ENCODE data around the gene SLC29A2.
A peak's percentile ranks its signal among the peaks of the same experiment; 100 is the strongest.
"Not testable (repeated sequence)": the region's sequence is repeated elsewhere in the genome, so short reads cannot be mapped to it uniquely, and the experiment has no call there.

Gene SLC29A2

GRCh38 chr11:66411323-66411722 is 39.8 kb upstream of the SLC29A2 start:
- H3K27ac ChIP-seq (ENCODE audit: low read depth, low read length) = no peak overlapping the region
- no peaks in the 10 kb centered on the region for H3K4me1 ChIP-seq (ENCODE audit: control insufficient read depth, insufficient read depth, low read length, unreplicated experiment)
- H2AFZ ChIP-seq (ENCODE audit: low read length, unreplicated experiment) = no peak overlapping the region
- H3K79me2 ChIP-seq (ENCODE audit: control insufficient read depth, insufficient read depth, low read length, unreplicated experiment) = no peaks in the 10 kb centered on the region
- H3K36me3 ChIP-seq (ENCODE audit: insufficient read depth, low read length) = no peaks in the 10 kb centered on the region
- H3K27me3 ChIP-seq (ENCODE audit: insufficient read depth, low read length) = peaks cover 42% of the 10 kb centered on the region
- no peak overlapping the region for H3K4me3 ChIP-seq (ENCODE audit: low read depth, low read length)

- H3K36me3 ChIP-seq (ENCODE audit: insufficient read depth, low read length) = no peaks in the 10 kb centered on the region
- peaks cover 48% of the 10 kb centered on the region for H3K27me3 ChIP-seq (ENCODE audit: insufficient read depth, low read length)
- no peaks in the 10 kb centered on the region for H3K79me2 ChIP-seq (ENCODE audit: control insufficient read depth, insufficient read depth, low read length, unreplicated experiment)
- no peak overlapping the region for H3K27ac ChIP-seq (ENCODE audit: low read depth, low read length)
- no peak overlapping the region for H3K4me3 ChIP-seq (ENCODE audit: low read depth, low read length)
- H3K4me1 ChIP-seq (ENCODE audit: control insufficient read depth, insufficient read depth, low read length, unreplicated experiment) = no peaks in the 10 kb centered on the region
- H2AFZ ChIP-seq (ENCODE audit: low read length, unreplicated experiment) = no peak overlapping the region
Measured at GRCh38 chr11:66410191-66410590, 38.6 kb upstream of the SLC29A2 start.

GRCh38 chr11:66409226-66409625 is 37.7 kb upstream of the SLC29A2 start:
- H3K79me2 ChIP-seq (ENCODE audit: control insufficient read depth, insufficient read depth, low read length, unreplicated experiment) = no peaks in the 10 kb centered on the region
- no peaks in the 10 kb centered on the region for H3K4me1 ChIP-seq (ENCODE audit: control insufficient read depth, insufficient read depth, low read length, unreplicated experiment)
- peaks cover 48% of the 10 kb centered on the region for H3K27me3 ChIP-seq (ENCODE audit: insufficient read depth, low read length)
- H2AFZ ChIP-seq (ENCODE audit: low read length, unreplicated experiment) = no peak overlapping the region
- peak overlapping the region; percentile 69; the same call in 1 of the 2 replicates for H3K4me3 ChIP-seq (ENCODE audit: low read depth, low read length)
- no peak overlapping the region for H3K27ac ChIP-seq (ENCODE audit: low read depth, low read length)
- H3K36me3 ChIP-seq (ENCODE audit: insufficient read depth, low read length) = no peaks in the 10 kb centered on the region

- H3K27me3 ChIP-seq (ENCODE audit: insufficient read depth, low read length) = peaks cover 49% of the 10 kb centered on the region
- H3K27ac ChIP-seq (ENCODE audit: low read depth, low read length) = peak overlapping the region; percentile 40; the same call in 1 of the 2 replicates
- no peak overlapping the region for H2AFZ ChIP-seq (ENCODE audit: low read length, unreplicated experiment)
Measured at GRCh38 chr11:66408488-66409214, 37.1 kb upstream of the SLC29A2 start.

GRCh38 chr11:66407651-66408050 is 36.1 kb upstream of the SLC29A2 start:
- Histone ChIP-seq H3K27me3 (ENCODE audit: insufficient read depth, low read length) (peaks cover 59% of the 10 kb centered on the region), H3K36me3 (ENCODE audit: insufficient read depth, low read length) (no peaks in the 10 kb centered on the region), H2AFZ (ENCODE audit: low read length, unreplicated experiment) (no peak overlapping the region), H3K79me2 (ENCODE audit: control insufficient read depth, insufficient read depth, low read length, unreplicated experiment) (no peaks in the 10 kb centered on the region), H3K27ac (ENCODE audit: low read depth, low read length) (no peak overlapping the region), H3K4me1 (ENCODE audit: control insufficient read depth, insufficient read depth, low read length, unreplicated experiment) (no peaks in the 10 kb centered on the region), H3K4me3 (ENCODE audit: low read depth, low read length) (no peak overlapping the region)

More at GRCh38 chr11:66408488-66409214, 37.1 kb upstream of the SLC29A2 start:
- Histone ChIP-seq H3K4me3 (ENCODE audit: low read depth, low read length) (peak overlapping the region; percentile 69), H3K79me2 (ENCODE audit: control insufficient read depth, insufficient read depth, low read length, unreplicated experiment) (no peaks in the 10 kb centered on the region), H3K4me1 (ENCODE audit: control insufficient read depth, insufficient read depth, low read length, unreplicated experiment) (no peaks in the 10 kb centered on the region), H3K36me3 (ENCODE audit: insufficient read depth, low read length) (no peaks in the 10 kb centered on the region)

GRCh38 chr11:66393954-66394353 is 22.4 kb upstream of the SLC29A2 start:
- Histone ChIP-seq H2AFZ (ENCODE audit: low read length, unreplicated experiment) (no peak overlapping the region), H3K27me3 (ENCODE audit: insufficient read depth, low read length) (peaks cover 12% of the 10 kb centered on the region), H3K4me1 (ENCODE audit: control insufficient read depth, insufficient read depth, low read length, unreplicated experiment) (no peaks in the 10 kb centered on the region), H3K79me2 (ENCODE audit: control insufficient read depth, insufficient read depth, low read length, unreplicated experiment) (no peaks in the 10 kb centered on the region), H3K36me3 (ENCODE audit: insufficient read depth, low read length) (no peaks in the 10 kb centered on the region), H3K27ac (ENCODE audit: low read depth, low read length) (no peak overlapping the region), H3K4me3 (ENCODE audit: low read depth, low read length) (no peak overlapping the region)

GRCh38 chr11:66391322-66391721 is 19.8 kb upstream of the SLC29A2 start:
- Histone ChIP-seq H3K36me3 (ENCODE audit: insufficient read depth, low read length) (no peaks in the 10 kb centered on the region), H3K27ac (ENCODE audit: low read depth, low read length) (no peak overlapping the region), H3K79me2 (ENCODE audit: control insufficient read depth, insufficient read depth, low read length, unreplicated experiment) (no peaks in the 10 kb centered on the region), H3K27me3 (ENCODE audit: insufficient read depth, low read length) (peaks cover 12% of the 10 kb centered on the region), H3K4me3 (ENCODE audit: low read depth, low read length) (no peak overlapping the region), H3K4me1 (ENCODE audit: control insufficient read depth, insufficient read depth, low read length, unreplicated experiment) (no peaks in the 10 kb centered on the region), H2AFZ (ENCODE audit: low read length, unreplicated experiment) (no peak overlapping the region)

GRCh38 chr11:66388780-66389386 is 17.3 kb upstream of the SLC29A2 start:
- H3K79me2 ChIP-seq (ENCODE audit: control insufficient read depth, insufficient read depth, low read length, unreplicated experiment) = no peaks in the 10 kb centered on the region
- H3K27me3 ChIP-seq (ENCODE audit: insufficient read depth, low read length) = peaks cover 12% of the 10 kb centered on the region; the same call in 1 of the 2 replicates
- H3K27ac ChIP-seq (ENCODE audit: low read depth, low read length) = no peak overlapping the region
- no peaks in the 10 kb centered on the region for H3K36me3 ChIP-seq (ENCODE audit: insufficient read depth, low read length)
- no peak overlapping the region for H3K4me3 ChIP-seq (ENCODE audit: low read depth, low read length)
- no peak overlapping the region for H2AFZ ChIP-seq (ENCODE audit: low read length, unreplicated experiment)
- no peaks in the 10 kb centered on the region for H3K4me1 ChIP-seq (ENCODE audit: control insufficient read depth, insufficient read depth, low read length, unreplicated experiment)

GRCh38 chr11:66386171-66387069 is 14.9 kb upstream of the SLC29A2 start:
- no peak overlapping the region for H3K27ac ChIP-seq (ENCODE audit: low read depth, low read length)
- H3K27me3 ChIP-seq (ENCODE audit: insufficient read depth, low read length) = peaks cover 8% of the 10 kb centered on the region; the same call in 1 of the 2 replicates
- H2AFZ ChIP-seq (ENCODE audit: low read length, unreplicated experiment) = peak overlapping the region; percentile 38
- H3K4me1 ChIP-seq (ENCODE audit: control insufficient read depth, insufficient read depth, low read length, unreplicated experiment) = no peaks in the 10 kb centered on the region
- H3K79me2 ChIP-seq (ENCODE audit: control insufficient read depth, insufficient read depth, low read length, unreplicated experiment) = no peaks in the 10 kb centered on the region
- H3K4me3 ChIP-seq (ENCODE audit: low read depth, low read length) = peak overlapping the region; percentile 43
- H3K36me3 ChIP-seq (ENCODE audit: insufficient read depth, low read length) = no peaks in the 10 kb centered on the region

GRCh38 chr11:66384316-66384715 is 12.8 kb upstream of the SLC29A2 start:
- not testable (repeated sequence) for H3K4me1 ChIP-seq (ENCODE audit: control insufficient read depth, insufficient read depth, low read length, unreplicated experiment); H3K36me3 ChIP-seq (ENCODE audit: insufficient read depth, low read length); H3K4me3 ChIP-seq (ENCODE audit: low read depth, low read length); H3K79me2 ChIP-seq (ENCODE audit: control insufficient read depth, insufficient read depth, low read length, unreplicated experiment); H3K27me3 ChIP-seq (ENCODE audit: insufficient read depth, low read length); H3K27ac ChIP-seq (ENCODE audit: low read depth, low read length); H2AFZ ChIP-seq (ENCODE audit: low read length, unreplicated experiment)
